ENCODE results near the gene MPV17L.
"Not testable (repeated sequence)": the region's sequence is repeated elsewhere in the genome, so short reads cannot be mapped to it uniquely, and the experiment has no call there.

DNA sequence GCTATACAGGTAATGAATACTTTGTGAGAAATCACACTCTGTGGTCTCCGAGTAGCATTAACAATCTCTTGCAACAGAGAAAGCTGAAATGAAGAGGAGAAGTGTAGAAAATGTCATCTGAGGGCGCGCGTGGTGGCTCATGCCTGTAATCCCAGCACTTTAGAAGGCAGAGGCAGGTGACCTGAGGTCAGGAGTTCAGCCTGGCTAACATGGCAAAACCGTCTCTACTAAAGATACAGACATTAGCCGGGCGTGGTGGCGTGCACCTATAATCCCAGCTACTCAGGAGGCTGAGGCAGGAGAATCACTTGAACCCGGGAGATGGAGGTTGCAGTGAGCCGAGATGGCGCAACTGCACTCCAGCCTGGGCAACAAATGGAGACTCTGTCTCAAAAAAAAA, 59.4 kb downstream of the MPV17L start:
- TF ChIP-seq, protein P1, sequence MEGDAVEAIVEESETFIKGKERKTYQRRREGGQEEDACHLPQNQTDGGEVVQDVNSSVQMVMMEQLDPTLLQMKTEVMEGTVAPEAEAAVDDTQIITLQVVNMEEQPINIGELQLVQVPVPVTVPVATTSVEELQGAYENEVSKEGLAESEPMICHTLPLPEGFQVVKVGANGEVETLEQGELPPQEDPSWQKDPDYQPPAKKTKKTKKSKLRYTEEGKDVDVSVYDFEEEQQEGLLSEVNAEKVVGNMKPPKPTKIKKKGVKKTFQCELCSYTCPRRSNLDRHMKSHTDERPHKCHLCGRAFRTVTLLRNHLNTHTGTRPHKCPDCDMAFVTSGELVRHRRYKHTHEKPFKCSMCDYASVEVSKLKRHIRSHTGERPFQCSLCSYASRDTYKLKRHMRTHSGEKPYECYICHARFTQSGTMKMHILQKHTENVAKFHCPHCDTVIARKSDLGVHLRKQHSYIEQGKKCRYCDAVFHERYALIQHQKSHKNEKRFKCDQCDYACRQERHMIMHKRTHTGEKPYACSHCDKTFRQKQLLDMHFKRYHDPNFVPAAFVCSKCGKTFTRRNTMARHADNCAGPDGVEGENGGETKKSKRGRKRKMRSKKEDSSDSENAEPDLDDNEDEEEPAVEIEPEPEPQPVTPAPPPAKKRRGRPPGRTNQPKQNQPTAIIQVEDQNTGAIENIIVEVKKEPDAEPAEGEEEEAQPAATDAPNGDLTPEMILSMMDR (IDR thresholded peaks at IDR 0.05; ENCODE audit: low read length): not testable (repeated sequence)
- not testable (repeated sequence) for TF ChIP-seq EZH2 (optimal IDR thresholded peaks at IDR 0.05; ENCODE audit: low read depth, low read length)
